Vagina (tissue), 2 donors: ENCODE data around the gene DNAJC6. TPM values are rescaled to one million over a fixed set of nuclear protein-coding genes. Genes with fewer than 3 reads are reported as not detected.

Source experiments
- DNase-seq, 2 donors: peaks; one replicate each; pipeline ENCODE4 v3.0.0-alpha.2; 2017; ENCODE audit errors: extremely low spot score in 2 of 2
- H3K27ac ChIP-seq: fragments of 200-600 bp; sonication (generic); one replicate; pipeline ENCODE4 v1.5.1; 2019
- H3K27me3 ChIP-seq: fragments of 200-600 bp; sonication (generic); one replicate; pipeline ENCODE4 v1.5.1; 2019
- H3K36me3 ChIP-seq, 2 donors: fragments of 200-600 bp; sonication (generic); one replicate each; pipeline ENCODE4 v1.5.1; 2017 to 2019
- H3K4me1 ChIP-seq: fragments of 200-600 bp; sonication (generic); one replicate; pipeline ENCODE4 v1.5.1; 2019
- H3K4me3 ChIP-seq, 2 donors: fragments of 200-600 bp; sonication (generic); 1 replicate in 1 of 2; 2 replicates in 1 of 2; pipeline ENCODE4 v1.5.1; 2016 to 2019
- H3K9me3 ChIP-seq: fragments of 200-600 bp; sonication (generic); one replicate; pipeline ENCODE4 v1.5.1; 2019
- CTCF ChIP-seq, 3 experiments: fragments of 450-650 bp in 2 of 3; fragments of 200-600 bp in 1 of 3; sonication (generic) in 1 of 3; IDR thresholded peaks; one replicate each; pipeline ENCODE4 v1.5.1; 2017 to 2019; ENCODE audit warnings: antibody characterized with exemption in 3 of 3, mild to moderate bottlenecking in 2 of 3, moderate library complexity in 2 of 3
- POLR2A ChIP-seq, 2 donors: fragments of 450-650 bp; IDR thresholded peaks; one replicate each; pipeline ENCODE4 v1.6.1; 2017; ENCODE audit warnings: antibody characterized with exemption in 2 of 2, mild to moderate bottlenecking in 2 of 2, moderate library complexity in 2 of 2
- POLR2AphosphoS5 ChIP-seq, 2 donors: sonication (generic); formaldehyde crosslinking; IDR thresholded peaks; one replicate each; pipeline ENCODE4 v1.9.0; 2017; ENCODE audit warnings: antibody characterized with exemption in 2 of 2, mild to moderate bottlenecking in 2 of 2, low read depth in 1 of 2; ENCODE audit not compliant: insufficient read depth in 1 of 2
- intact Hi-C: fragments of 100-400 bp; cut with DNase I; formaldehyde crosslinking; loops from one replicate; pipeline ENCODE4 v1.15.1; 2023
- total RNA-seq: library from RNA; depleted of rRNA; stranded (reverse); fragments of >200 nt; gene quantifications from one replicate; pipeline ENCODE4 v1.2.3, GENCODE V29; 2016

DNAJC6 gene
- total RNA-seq, 1 donor from 2014 or later = 5.6 TPM

GRCh38 chr1:65425006-65425405 is 115.7 kb downstream of the DNAJC6 start:
- Histone ChIP-seq H3K4me3 (no peak overlapping the region), H3K27me3 (no peaks in the 10 kb centered on the region), H3K9me3 (no peaks in the 10 kb centered on the region), H3K4me1 (peaks cover 43% of the 10 kb centered on the region), H3K36me3 (peaks cover 0 to 32% of the 10 kb centered on the region in 2 donors), H3K27ac (no peak overlapping the region)
- TF ChIP-seq POLR2A (IDR thresholded peaks at IDR 0.05) (no peak), CTCF (IDR thresholded peaks at IDR 0.05) (no peak), POLR2AphosphoS5 (IDR thresholded peaks at IDR 0.05; ENCODE audit: insufficient read depth in 1 of 2, low read depth in 1 of 2) (no peak)
- intact Hi-C loops = no loop called here
- DNase-seq = no peak

GRCh38 chr1:65425697-65426096 is 116.4 kb downstream of the DNAJC6 start:
- no peaks in the 10 kb centered on the region for H3K27me3 ChIP-seq
- H3K36me3 ChIP-seq = peaks cover 0 to 39% of the 10 kb centered on the region in 2 donors
- no peaks in the 10 kb centered on the region for H3K9me3 ChIP-seq
- DNase-seq = no peak
- intact Hi-C loops = no loop called here
- H3K27ac ChIP-seq = no peak overlapping the region
- peaks cover 44% of the 10 kb centered on the region for H3K4me1 ChIP-seq
- no peak overlapping the region for H3K4me3 ChIP-seq
- TF ChIP-seq POLR2A (IDR thresholded peaks at IDR 0.05) (no peak), POLR2AphosphoS5 (IDR thresholded peaks at IDR 0.05; ENCODE audit: insufficient read depth in 1 of 2, low read depth in 1 of 2) (no peak), CTCF (IDR thresholded peaks at IDR 0.05) (no peak)

DNA sequence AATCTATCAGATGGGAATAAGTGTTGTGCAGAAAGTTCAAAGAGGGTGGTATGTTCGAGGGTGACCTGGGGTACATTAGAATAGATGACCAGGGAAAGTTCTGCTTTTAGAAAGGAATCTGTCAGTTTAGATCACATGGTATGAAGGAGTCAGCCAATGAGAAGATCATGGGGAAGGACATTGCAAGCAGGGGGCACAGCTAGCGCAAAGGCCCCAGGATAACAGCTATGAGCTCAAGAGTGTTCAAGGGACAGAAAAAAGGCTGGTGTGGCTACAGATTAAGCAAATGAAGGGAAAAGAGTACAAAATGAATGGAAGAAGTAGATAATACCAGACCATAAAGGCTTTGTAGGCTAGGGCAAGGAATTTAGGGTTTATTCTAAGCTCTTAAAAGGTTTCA is 119.7 kb downstream of the DNAJC6 start:
- Histone ChIP-seq H3K4me3 (no peak overlapping the region), H3K4me1 (peaks cover 19% of the 10 kb centered on the region), H3K27ac (peak overlapping the region; percentile 12), H3K36me3 (peaks cover 0 to 46% of the 10 kb centered on the region in 2 donors), H3K9me3 (no peaks in the 10 kb centered on the region), H3K27me3 (no peaks in the 10 kb centered on the region)
- no peak for TF ChIP-seq POLR2A (IDR thresholded peaks at IDR 0.05)
- DNase-seq = no peak
- intact Hi-C loops = no loop called here

DNA sequence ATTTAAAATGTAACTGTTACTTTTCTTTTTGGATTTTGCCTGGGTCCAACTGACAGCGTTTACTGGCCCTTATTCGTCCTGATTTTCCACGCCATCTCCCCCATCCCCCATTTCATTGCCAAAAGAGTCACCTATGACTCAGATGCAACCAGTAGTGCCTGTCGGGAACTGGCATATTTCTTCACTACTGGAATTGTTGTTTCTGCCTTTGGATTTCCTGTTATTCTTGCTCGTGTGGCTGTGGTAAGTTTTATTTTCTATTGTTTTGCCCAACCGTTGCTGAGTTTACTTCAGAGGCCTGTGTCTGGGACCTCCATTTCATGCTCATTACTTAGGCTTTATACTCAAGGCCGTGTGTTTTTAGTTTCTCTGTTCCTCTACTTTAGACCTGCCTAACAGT is 120.5 kb downstream of the DNAJC6 start:
- H3K27ac ChIP-seq = peak overlapping the region; percentile 12
- H3K36me3 ChIP-seq = peaks cover 0 to 51% of the 10 kb centered on the region in 2 donors
- no peak for DNase-seq
- peaks cover 12% of the 10 kb centered on the region for H3K4me1 ChIP-seq
- no peaks in the 10 kb centered on the region for H3K27me3 ChIP-seq
- intact Hi-C loops = loop anchor here (10.0 kb wide), 1 partner anchor 255 kb away; no protein-coding TSS in a partner anchor
- no peaks in the 10 kb centered on the region for H3K9me3 ChIP-seq
- H3K4me3 ChIP-seq = no peak overlapping the region
- no peak for TF ChIP-seq POLR2A (IDR thresholded peaks at IDR 0.05)
- TF ChIP-seq POLR2AphosphoS5 (IDR thresholded peaks at IDR 0.05; ENCODE audit: insufficient read depth in 1 of 2, low read depth in 1 of 2) = peak in 1 of 2 donors; percentile 79

DNA sequence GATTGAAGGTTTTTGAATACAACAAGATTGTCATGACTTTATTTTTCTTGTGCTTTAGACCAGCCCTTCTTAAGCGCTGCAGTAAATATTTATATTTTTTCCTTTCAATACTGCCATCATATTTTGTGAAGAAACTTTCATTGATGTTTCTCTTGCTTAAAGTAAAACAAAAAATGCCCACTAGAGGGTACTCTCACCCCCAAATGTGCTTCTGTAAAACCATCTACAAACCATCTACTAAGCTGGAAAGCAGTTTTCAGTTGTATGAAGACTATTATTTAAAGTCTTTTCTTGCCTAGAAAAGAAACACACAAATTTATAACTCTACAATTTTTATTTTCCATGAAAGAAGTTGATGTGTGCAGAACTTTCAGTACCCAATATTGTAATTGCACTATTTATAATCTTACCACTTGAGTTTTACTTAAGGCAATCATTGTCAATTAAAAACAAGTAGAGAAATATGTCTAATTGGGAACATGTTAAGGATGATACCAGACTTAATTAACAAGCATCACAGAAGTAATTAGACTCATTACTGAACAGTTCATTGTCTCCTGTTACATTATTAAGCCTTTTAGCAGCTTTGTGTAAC is 121.9 kb downstream of the DNAJC6 start:
- TF ChIP-seq POLR2A (IDR thresholded peaks at IDR 0.05) (no peak), POLR2AphosphoS5 (IDR thresholded peaks at IDR 0.05; ENCODE audit: insufficient read depth in 1 of 2, low read depth in 1 of 2) (no peak), CTCF (IDR thresholded peaks at IDR 0.05) (peak in 1 of 3 experiments; percentile 51)
- DNase-seq = no peak
- no peaks in the 10 kb centered on the region for H3K27me3 ChIP-seq
- H3K27ac ChIP-seq = no peak overlapping the region
- intact Hi-C loops = loop anchor here (10.0 kb wide), 1 partner anchor 254 kb away; no protein-coding TSS in a partner anchor
- H3K4me3 ChIP-seq = no peak overlapping the region
- peaks cover 0 to 44% of the 10 kb centered on the region in 2 donors for H3K36me3 ChIP-seq
- no peaks in the 10 kb centered on the region for H3K9me3 ChIP-seq
- peaks cover 12% of the 10 kb centered on the region for H3K4me1 ChIP-seq

DNA sequence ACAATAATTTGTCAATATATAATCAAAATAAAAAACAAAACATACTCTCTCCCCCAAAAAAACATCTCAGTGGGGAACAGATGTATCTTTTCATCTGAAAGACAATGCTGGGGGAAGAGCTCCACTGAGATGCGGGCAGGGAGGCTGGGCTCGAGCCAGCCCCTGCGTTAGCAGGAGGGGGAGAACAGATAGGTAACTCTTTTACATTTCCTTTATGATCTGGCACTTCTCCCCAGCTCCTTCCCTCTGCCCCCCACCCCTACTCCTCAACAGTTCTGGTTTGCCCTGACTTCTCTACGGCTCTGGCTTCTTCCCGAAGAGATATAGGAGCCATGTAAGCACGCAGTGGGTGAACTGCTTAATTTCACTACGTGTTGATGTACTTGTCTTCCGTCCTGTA is 123.6 kb downstream of the DNAJC6 start:
- Histone ChIP-seq H3K27ac (no peak overlapping the region), H3K4me3 (no peak overlapping the region), H3K9me3 (no peaks in the 10 kb centered on the region), H3K36me3 (peaks cover 0 to 27% of the 10 kb centered on the region in 2 donors), H3K27me3 (no peaks in the 10 kb centered on the region), H3K4me1 (peaks cover 12% of the 10 kb centered on the region)
- DNase-seq = no peak
- intact Hi-C loops = loop anchor here (10.0 kb wide), 1 partner anchor 252 kb away; no protein-coding TSS in a partner anchor
- TF ChIP-seq CTCF (IDR thresholded peaks at IDR 0.05) (no peak), POLR2A (IDR thresholded peaks at IDR 0.05) (no peak), POLR2AphosphoS5 (IDR thresholded peaks at IDR 0.05; ENCODE audit: insufficient read depth in 1 of 2, low read depth in 1 of 2) (no peak)
